Measurements from ENCODE around the gene RNF115.

The RNF115 gene

GRCh38 chr1:145689922-145690321 lies 134.0 kb downstream of the RNF115 start:
- no peak overlapping the region for H3K4me3 ChIP-seq (ENCODE audit: low read length)
- TF ChIP-seq EZH2phosphoT487 (IDR thresholded peaks at IDR 0.05; ENCODE audit: borderline replicate concordance, low read length) (no peak), CTCF (IDR thresholded peaks at IDR 0.05; ENCODE audit: low read depth, low read length, poor library complexity, severe bottlenecking) (no peak)
- no peaks in the 10 kb centered on the region for H3K27me3 ChIP-seq (ENCODE audit: control insufficient read depth, low read length)
- no peaks in the 10 kb centered on the region for H4K20me1 ChIP-seq (ENCODE audit: control insufficient read depth, insufficient read depth, low read depth, low read length)
- H3F3A ChIP-seq (ENCODE audit: control insufficient read depth, insufficient read depth), result no peaks in the 10 kb centered on the region
- H3K4me1 ChIP-seq (ENCODE audit: control insufficient read depth, low read length), result no peaks in the 10 kb centered on the region
- H3K79me2 ChIP-seq (ENCODE audit: control insufficient read depth, low read length), result no peaks in the 10 kb centered on the region
- H3K9me3 ChIP-seq (ENCODE audit: control insufficient read depth, insufficient read depth, low read length), result no peaks in the 10 kb centered on the region
- no peaks in the 10 kb centered on the region for H3K36me3 ChIP-seq (ENCODE audit: control insufficient read depth, low read length)
- no peak overlapping the region for H3K4me2 ChIP-seq (ENCODE audit: low read length)
- H3K27ac ChIP-seq (ENCODE audit: low read depth, low read length), result no peak overlapping the region
- no peaks in the 10 kb centered on the region for H3K9me2 ChIP-seq (replicated peaks; ENCODE audit: control insufficient read depth, low read length)

- no peaks in the 10 kb centered on the region for H3F3A ChIP-seq (ENCODE audit: control insufficient read depth, insufficient read depth)
- H3K4me3 ChIP-seq (ENCODE audit: low read length), result no peak overlapping the region
- H3K9me3 ChIP-seq (ENCODE audit: control insufficient read depth, insufficient read depth, low read length), result no peaks in the 10 kb centered on the region
- H3K79me2 ChIP-seq (ENCODE audit: control insufficient read depth, low read length), result no peaks in the 10 kb centered on the region
- H3K4me2 ChIP-seq (ENCODE audit: low read length), result no peak overlapping the region
- H3K9me2 ChIP-seq (replicated peaks; ENCODE audit: control insufficient read depth, low read length), result no peaks in the 10 kb centered on the region
- H3K36me3 ChIP-seq (ENCODE audit: control insufficient read depth, low read length), result no peaks in the 10 kb centered on the region
- no peaks in the 10 kb centered on the region for H4K20me1 ChIP-seq (ENCODE audit: control insufficient read depth, insufficient read depth, low read depth, low read length)
- TF ChIP-seq CTCF (IDR thresholded peaks at IDR 0.05; ENCODE audit: low read depth, low read length, poor library complexity, severe bottlenecking) (no peak), EZH2phosphoT487 (IDR thresholded peaks at IDR 0.05; ENCODE audit: borderline replicate concordance, low read length) (no peak)
- H3K27me3 ChIP-seq (ENCODE audit: control insufficient read depth, low read length), result no peaks in the 10 kb centered on the region
- H3K4me1 ChIP-seq (ENCODE audit: control insufficient read depth, low read length), result no peaks in the 10 kb centered on the region
- H3K27ac ChIP-seq (ENCODE audit: low read depth, low read length), result no peak overlapping the region
Observed at GRCh38 chr1:145688924-145689323, 135.0 kb downstream of the RNF115 start.

All from DOHH2 (cell line).